IMR-90 (cell line): Measurements from ENCODE around the gene RGL1. TPM values are rescaled to one million over a fixed set of nuclear protein-coding genes. Genes with fewer than 3 reads are reported as not detected.

Experiments
- ATAC-seq: fragments of 200-7000 bp; cut with Tn5 transposase; 2 replicates; pipeline ENCODE4 v1.9.1; 2020; ENCODE audit warnings: low read depth, mild to moderate bottlenecking, moderate library complexity
- BruUV-seq: library from RNA; stranded (reverse); fragments of 400-500 nt; replicated peaks from 2 replicates; lab custom pipeline; 2021; lab: Mats Ljungman, UMichigan
- CTCF ChIA-PET: fragments of 300-600 bp; formaldehyde crosslinking; extraction: SDS; loops from one replicate; lab custom pipeline; 2021; ENCODE audit warnings: antibody characterized with exemption; lab: Yijun Ruan, JAX
- POLR2A ChIA-PET: fragments of 300-600 bp; sonication (Branson Sonifier 250); formaldehyde crosslinking; loops from one replicate; lab custom pipeline; 2022; ENCODE audit warnings: antibody characterized with exemption; ENCODE audit not compliant: unreplicated experiment; lab: Charles Lee
- DNase-seq: peaks from one replicate; pipeline ENCODE4 v3.0.0; 2013
- H2AFZ ChIP-seq: replicated peaks from 2 replicates; pipeline ENCODE3; 2013; ENCODE audit warnings: low read length, mild to moderate bottlenecking; ENCODE audit not compliant: poor library complexity
- H2AK5ac ChIP-seq: 2 replicates; pipeline ENCODE4 v1.6.1; 2013; ENCODE audit warnings: low read depth, low read length, inconsistent platforms
- H2AK9ac ChIP-seq: replicated peaks from 2 replicates; pipeline ENCODE3; 2013; ENCODE audit warnings: mild to moderate bottlenecking, low read depth, low read length, moderate library complexity; ENCODE audit not compliant: poor library complexity
- H2BK120ac ChIP-seq: 2 replicates; pipeline ENCODE4 v1.6.1; 2013; ENCODE audit warnings: low read depth, low read length, inconsistent platforms
- H2BK15ac ChIP-seq: 3 replicates; pipeline ENCODE4 v1.6.1; 2013; ENCODE audit warnings: low read depth, low read length, inconsistent platforms
- H2BK20ac ChIP-seq: 2 replicates; pipeline ENCODE4 v1.6.1; 2013; ENCODE audit warnings: low read depth, mild to moderate bottlenecking, inconsistent platforms, low read length, moderate library complexity
- H2BK5ac ChIP-seq: 2 replicates; pipeline ENCODE4 v1.6.1; 2013; ENCODE audit warnings: mild to moderate bottlenecking, low read depth, low read length, inconsistent platforms; ENCODE audit not compliant: poor library complexity, severe bottlenecking
- H3K14ac ChIP-seq: replicated peaks from 2 replicates; pipeline ENCODE4 v1.6.1; 2013; ENCODE audit warnings: low read depth, low read length, inconsistent platforms
- H3K18ac ChIP-seq: 2 replicates; pipeline ENCODE4 v1.6.1; 2013; ENCODE audit warnings: low read depth, low read length, control low read depth
- H3K23ac ChIP-seq: 2 replicates; pipeline ENCODE4 v1.6.1; 2013; ENCODE audit warnings: low read depth, low read length, inconsistent platforms
- H3K27ac ChIP-seq: 2 replicates; pipeline ENCODE4 v1.5.1; 2013; ENCODE audit warnings: mild to moderate bottlenecking, control low read depth, low read length; ENCODE audit not compliant: insufficient read depth
- H3K27me3 ChIP-seq: 2 replicates; pipeline ENCODE4 v1.6.1; 2013; ENCODE audit warnings: low read length; ENCODE audit not compliant: control insufficient read depth, insufficient read depth
- H3K36me3 ChIP-seq: 2 replicates; pipeline ENCODE4 v1.6.1; 2013; ENCODE audit warnings: low read length, mixed read lengths; ENCODE audit not compliant: control insufficient read depth, insufficient read depth
- H3K4ac ChIP-seq: 2 replicates; pipeline ENCODE4 v1.6.1; 2013; ENCODE audit warnings: low read depth, low read length, inconsistent platforms
- H3K4me1 ChIP-seq: 2 replicates; pipeline ENCODE4 v1.6.1; 2013; ENCODE audit warnings: low read length, mixed read lengths; ENCODE audit not compliant: control insufficient read depth, insufficient read depth
- H3K4me2 ChIP-seq: 2 replicates; pipeline ENCODE4 v1.6.1; 2013; ENCODE audit warnings: low read depth, mild to moderate bottlenecking, control low read depth, low read length, moderate library complexity
- H3K4me3 ChIP-seq: 2 replicates; pipeline ENCODE4 v1.5.1; 2013; ENCODE audit warnings: low read depth, mild to moderate bottlenecking, control low read depth, low read length, moderate library complexity; ENCODE audit not compliant: insufficient read depth
- H3K56ac ChIP-seq: 2 replicates; pipeline ENCODE4 v1.6.1; 2013; ENCODE audit warnings: low read length, inconsistent platforms; ENCODE audit not compliant: insufficient read depth; ENCODE audit errors: extremely low read depth
- H3K79me1 ChIP-seq, 2 experiments: 2 replicates each; pipeline ENCODE4 v1.6.1; 2013; ENCODE audit warnings: low read length in 2 of 2, inconsistent platforms in 1 of 2, low read depth in 1 of 2
- H3K9ac ChIP-seq: 2 replicates; pipeline ENCODE4 v1.6.1; 2013; ENCODE audit warnings: low read depth, low read length, control low read depth
- H3K9me1 ChIP-seq: 2 replicates; pipeline ENCODE4 v1.6.1; 2013; ENCODE audit warnings: low read length, inconsistent platforms; ENCODE audit not compliant: insufficient read depth
- H3K9me3 ChIP-seq: 2 replicates; pipeline ENCODE4 v1.6.1; 2013; ENCODE audit warnings: low read length; ENCODE audit not compliant: control insufficient read depth, insufficient read depth
- H4K20me1 ChIP-seq: 2 replicates; pipeline ENCODE4 v1.6.1; 2013; ENCODE audit warnings: low read length, inconsistent platforms; ENCODE audit not compliant: insufficient read depth
- H4K5ac ChIP-seq: 2 replicates; pipeline ENCODE4 v1.6.1; 2013; ENCODE audit warnings: mild to moderate bottlenecking, low read depth, low read length, control low read depth
- H4K8ac ChIP-seq, 2 experiments: 2 replicates each; pipeline ENCODE4 v1.6.1; 2013; ENCODE audit warnings: low read depth in 2 of 2, low read length in 2 of 2, control low read depth in 1 of 2, inconsistent platforms in 1 of 2
- H4K91ac ChIP-seq: 2 replicates; pipeline ENCODE4 v1.6.1; 2013; ENCODE audit warnings: low read depth, low read length, inconsistent platforms; ENCODE audit not compliant: insufficient read depth
- BHLHE40 ChIP-seq: fragments of 150-350 bp; IDR thresholded peaks from 2 replicates; pipeline ENCODE4 v1.6.1; 2016; ENCODE audit warnings: mild to moderate bottlenecking, low read depth, low read length
- CEBPB ChIP-seq: IDR thresholded peaks from 2 replicates; pipeline ENCODE4 v1.6.1; 2012; ENCODE audit warnings: low read depth, low read length, improper control_type of control experiment
- CHD1 ChIP-seq: IDR thresholded peaks from 2 replicates; pipeline ENCODE4 v1.6.1; 2012; ENCODE audit warnings: low read depth, low read length, improper control_type of control experiment
- CTCF ChIP-seq: conservative IDR thresholded peaks from 2 replicates; pipeline ENCODE4 v1.5.1; 2012; ENCODE audit warnings: mild to moderate bottlenecking, low read depth, low read length, improper control_type of control experiment
- FOS ChIP-seq: fragments of 150-350 bp; IDR thresholded peaks from 2 replicates; pipeline ENCODE4 v1.6.1; 2016; ENCODE audit warnings: low read depth, low read length
- MAFK ChIP-seq: IDR thresholded peaks from 2 replicates; pipeline ENCODE4 v1.6.1; 2012; ENCODE audit warnings: low read depth, low read length, improper control_type of control experiment
- MAZ ChIP-seq: IDR thresholded peaks from 2 replicates; pipeline ENCODE4 v1.6.1; 2012; ENCODE audit warnings: low read depth, mild to moderate bottlenecking, low read length, improper control_type of control experiment, moderate library complexity, borderline replicate concordance
- NFE2L2 ChIP-seq: fragments of 150-350 bp; IDR thresholded peaks from 2 replicates; pipeline ENCODE4 v1.6.1; 2016; ENCODE audit warnings: low read depth, mild to moderate bottlenecking, low read length
- POLR2A ChIP-seq: IDR thresholded peaks from 2 replicates; pipeline ENCODE4 v1.6.1; 2012; ENCODE audit warnings: mild to moderate bottlenecking, low read depth, low read length
- RAD21 ChIP-seq: IDR thresholded peaks from 2 replicates; pipeline ENCODE4 v1.6.1; 2012; ENCODE audit warnings: low read length, improper control_type of control experiment
- RFX5 ChIP-seq: IDR thresholded peaks from 2 replicates; pipeline ENCODE4 v1.8.0; 2012; ENCODE audit warnings: low read depth, mild to moderate bottlenecking, low read length, moderate library complexity
- SMC3 ChIP-seq: fragments of 150-350 bp; IDR thresholded peaks from 2 replicates; pipeline ENCODE4 v1.6.1; 2016; ENCODE audit warnings: low read depth, mild to moderate bottlenecking, antibody characterized with exemption, low read length, moderate library complexity
- USF2 ChIP-seq: fragments of 150-350 bp; IDR thresholded peaks from 2 replicates; pipeline ENCODE4 v1.6.1; 2017; ENCODE audit warnings: mild to moderate bottlenecking, antibody characterized with exemption, low read length, low read depth
- WGBS, 2 experiments: methylation state at CpG; one replicate each; pipeline versions ENCODE4 v1.1.5 to v1.1.7; 2013; ENCODE audit warnings: missing lambda C conversion rate in 2 of 2; ENCODE audit not compliant: insufficient read length in 1 of 2; ENCODE audit errors: extremely low coverage in 2 of 2; 5-methylcytosine and 5-hydroxymethylcytosine counted together
- dilution Hi-C: fragments of 300-500 bp; cut with HindIII; formaldehyde crosslinking; loops from one replicate; pipeline ENCODE4 v1.14.3; 2018; ENCODE audit warnings: low sequenced_read_pairs; ENCODE audit not compliant: unreplicated experiment
- in situ Hi-C: fragments of 300-500 bp; cut with MboI; formaldehyde crosslinking; loops from 3 replicates; pipeline ENCODE4 v1.14.3; 2019; ENCODE audit warnings: low sequenced_read_pairs, inconsistent platforms, mixed read lengths
- intact Hi-C: fragments of 100-400 bp; cut with micrococcal nuclease; formaldehyde crosslinking; loops from 2 replicates; pipeline ENCODE4 v1.10.0; 2022
- polyA plus RNA-seq, 3 experiments: library from polyadenylated mRNA; depleted of rRNA; stranded (reverse); fragments of >200 nt; gene quantifications; 2 replicates each; pipeline ENCODE4 v1.2.3, GENCODE V29; 2012; ENCODE audit warnings: low replicate concordance in 1 of 3
- total RNA-seq: library from RNA; depleted of rRNA; stranded (reverse); fragments of >200 nt; gene quantifications from 2 replicates; pipeline ENCODE4 v1.2.3, GENCODE V29; 2012

Gene RGL1
- total and polyA plus RNA-seq, 2 of the 4 experiments (the other 2 are of a cell fraction) = 4.7 to 7.5 TPM

- TF ChIP-seq SMC3 = no peak
- TF ChIP-seq FOS = no peak
These were observed 65.6 kb downstream of the RGL1 start (continued) for GRCh38 chr1:183870351-183871077.

- intact Hi-C loops (no loop called here), dilution Hi-C loops (no loop called here), in situ Hi-C loops (no loop called here)
- Histone ChIP-seq H2AFZ (no peak overlapping the region), H3K79me1 (peaks cover 0 to 4% of the 10 kb centered on the region in 2 experiments; a peak in 1 of 4 replicates), H4K20me1 (no peaks in the 10 kb centered on the region), H2BK120ac (no peak overlapping the region), H3K23ac (no peak overlapping the region), H3K18ac (peak overlapping the region; percentile 4; the same call in 1 of the 2 replicates), H3K14ac (no peak overlapping the region), H3K56ac (no peak overlapping the region), H3K4me1 (peaks cover 9% of the 10 kb centered on the region; the same call in 1 of the 2 replicates), H3K9me1 (peaks cover 6% of the 10 kb centered on the region), H3K4me3 (no peak overlapping the region), H2BK5ac (no peak overlapping the region), H2AK5ac (no peak overlapping the region), H3K4me2 (no peak overlapping the region), H2AK9ac (no peak overlapping the region), H4K8ac (no peak overlapping the region), H4K91ac (no peak overlapping the region), H3K27ac (no peak overlapping the region), H3K27me3 (no peaks in the 10 kb centered on the region), H2BK20ac (no peak overlapping the region), H2BK15ac (no peak overlapping the region), H3K36me3 (peaks cover 4% of the 10 kb centered on the region; the same call in 1 of the 2 replicates), H3K9ac (no peak overlapping the region), H3K4ac (no peak overlapping the region), H4K5ac (no peak overlapping the region), H3K9me3 (no peaks in the 10 kb centered on the region)
- CTCF ChIA-PET = interaction anchor here (0.9 kb wide), 1 partner anchor 112 kb away, joined by 3 read pairs; no protein-coding TSS in a partner anchor
- ATAC-seq = peak; percentile 38; the same call in 1 of the 2 replicates
- no TSS peak for BruUV-seq
- TF ChIP-seq RFX5 = no peak
- TF ChIP-seq MAZ = no peak
- TF ChIP-seq USF2 = no peak
- TF ChIP-seq MAFK = no peak
- TF ChIP-seq BHLHE40 = no peak
- no peak for TF ChIP-seq RAD21
- no peak for TF ChIP-seq CHD1
- no peak for TF ChIP-seq NFE2L2
- TF ChIP-seq CEBPB = no peak
- no peak for TF ChIP-seq POLR2A
- TF ChIP-seq CTCF = no peak
- DNase-seq = peak; percentile 71
- POLR2A ChIA-PET = interaction anchor here (0.5 kb wide), 1 partner anchor 49 kb away, joined by 3 read pairs; no protein-coding TSS in a partner anchor
- WGBS, 2 experiments = 0% methylated on average over 1 of the region's 3 CpGs; no CpG with 5 or more reads in 1 of the 2 experiments
These were observed 66.2 kb downstream of the RGL1 start for GRCh38 chr1:183871142-183871541.
